Thyroid gland (tissue), 4 donors: ENCODE measurements around the gene ARMC9. TPM values are rescaled to one million over a fixed set of nuclear protein-coding genes. Genes with fewer than 3 reads are reported as not detected.

ENCODE experiments used
- DNase-seq, 2 donors: peaks; one replicate each; pipeline ENCODE4 v3.0.0-alpha.2; 2019
- H3K27ac ChIP-seq, 3 donors: fragments of 200-600 bp; sonication (generic); 1 replicate in 2 of 3; 2 replicates in 1 of 3; pipeline ENCODE4 v1.5.1; 2016 to 2019; ENCODE audit warnings: mild to moderate bottlenecking in 1 of 3, moderate library complexity in 1 of 3
- H3K27me3 ChIP-seq: fragments of 200-600 bp; sonication (generic); one replicate; pipeline ENCODE4 v1.5.1; 2019
- H3K36me3 ChIP-seq, 2 donors: fragments of 200-600 bp; sonication (generic); one replicate each; pipeline ENCODE4 v1.5.1; 2016 to 2019
- H3K4me1 ChIP-seq, 2 donors: fragments of 200-600 bp; sonication (generic); one replicate each; pipeline ENCODE4 v1.5.1; 2017 to 2019
- H3K4me3 ChIP-seq, 3 donors: fragments of 200-600 bp; sonication (generic); replicated peaks in 1 of 3; 1 replicate in 2 of 3; 2 replicates in 1 of 3; pipeline ENCODE4 v1.5.1; 2016; ENCODE audit warnings: mild to moderate bottlenecking in 1 of 3
- H3K9me3 ChIP-seq: fragments of 200-600 bp; sonication (generic); one replicate; pipeline ENCODE4 v1.5.1; 2017
- CTCF ChIP-seq, 6 experiments: fragments of 200-600 bp in 3 of 6; fragments of 450-650 bp in 3 of 6; sonication (generic) in 3 of 6; IDR thresholded peaks; one replicate each; pipeline ENCODE4 v1.5.1; 2016 to 2019; ENCODE audit warnings: antibody characterized with exemption in 6 of 6, mild to moderate bottlenecking in 2 of 6, inconsistent platforms in 1 of 6, moderate library complexity in 1 of 6
- POLR2A ChIP-seq, 2 donors: fragments of 450-650 bp; IDR thresholded peaks; one replicate each; pipeline ENCODE4 v1.6.1; 2017; ENCODE audit warnings: antibody characterized with exemption in 2 of 2, mild to moderate bottlenecking in 2 of 2, moderate library complexity in 1 of 2
- WGBS, 2 donors: methylation state at CpG; one replicate each; pipeline ENCODE4 v1.1.5; 2017; 5-methylcytosine and 5-hydroxymethylcytosine counted together
- intact Hi-C: fragments of 100-400 bp; cut with DNase I; formaldehyde crosslinking; loops from one replicate; pipeline ENCODE4 v1.15.1; 2023
- total RNA-seq, 4 donors: library from RNA; depleted of rRNA; stranded (reverse); fragments of >200 nt; gene quantifications; one replicate each; pipeline ENCODE4 v1.2.3, GENCODE V29; 2016

ARMC9 gene
- total RNA-seq, 4 donors from 2014 or later, result 20.3 to 30.7 (median 28.0) TPM

GRCh38 chr2:231167745-231168459 is 30.5 kb upstream of the ARMC9 start:
- H3K27me3 ChIP-seq, result no peaks in the 10 kb centered on the region
- H3K4me1 ChIP-seq, result no peaks in the 10 kb centered on the region
- DNase-seq, result no peak
- peaks cover 21 to 26% of the 10 kb centered on the region in 2 donors for H3K36me3 ChIP-seq
- WGBS, 2 donors, result 87 to 93% methylated on average over 6 of the region's 6 CpGs
- intact Hi-C loops, result no loop called here
- H3K27ac ChIP-seq, result no peak overlapping the region
- no peak for TF ChIP-seq POLR2A (IDR thresholded peaks at IDR 0.05)
- TF ChIP-seq CTCF (IDR thresholded peaks at IDR 0.05), result no peak
- H3K9me3 ChIP-seq, result no peaks in the 10 kb centered on the region
- H3K4me3 ChIP-seq, result no peak overlapping the region

- WGBS, 2 donors, result 90% methylated on average over 4 of the region's 4 CpGs
- H3K9me3 ChIP-seq, result no peaks in the 10 kb centered on the region
- peaks cover 21 to 26% of the 10 kb centered on the region in 2 donors for H3K36me3 ChIP-seq
- H3K4me1 ChIP-seq, result no peaks in the 10 kb centered on the region
- TF ChIP-seq CTCF (IDR thresholded peaks at IDR 0.05) (no peak), POLR2A (IDR thresholded peaks at IDR 0.05) (no peak)
- no peak overlapping the region for H3K27ac ChIP-seq
- H3K4me3 ChIP-seq, result no peak overlapping the region
- no peaks in the 10 kb centered on the region for H3K27me3 ChIP-seq
- DNase-seq, result no peak
- intact Hi-C loops, result no loop called here
Measured at GRCh38 chr2:231168460-231169139, 29.8 kb upstream of the ARMC9 start.

GRCh38 chr2:231169488-231169887 is 28.9 kb upstream of the ARMC9 start:
- no peak for DNase-seq
- TF ChIP-seq POLR2A (IDR thresholded peaks at IDR 0.05), result no peak
- no peak for TF ChIP-seq CTCF (IDR thresholded peaks at IDR 0.05)
- intact Hi-C loops, result no loop called here
- H3K4me3 ChIP-seq, result no peak overlapping the region
- H3K27me3 ChIP-seq, result no peaks in the 10 kb centered on the region
- peaks cover 21 to 26% of the 10 kb centered on the region in 2 donors for H3K36me3 ChIP-seq
- no peaks in the 10 kb centered on the region for H3K4me1 ChIP-seq
- H3K27ac ChIP-seq, result no peak overlapping the region
- H3K9me3 ChIP-seq, result no peaks in the 10 kb centered on the region
- 76 to 92% methylated on average over 3 of the region's 3 CpGs for WGBS, 2 donors

- Histone ChIP-seq H3K4me3 (no peak overlapping the region), H3K27ac (no peak overlapping the region), H3K27me3 (no peaks in the 10 kb centered on the region), H3K36me3 (peaks cover 21 to 27% of the 10 kb centered on the region in 2 donors), H3K9me3 (no peaks in the 10 kb centered on the region), H3K4me1 (no peaks in the 10 kb centered on the region)
- DNase-seq, result no peak
- WGBS, 2 donors, result 76% methylated on average over 1 of the region's 1 CpG
- no peak for TF ChIP-seq POLR2A (IDR thresholded peaks at IDR 0.05)
- TF ChIP-seq CTCF (IDR thresholded peaks at IDR 0.05), result no peak
- intact Hi-C loops, result no loop called here
Measured at GRCh38 chr2:231170055-231170454, 28.4 kb upstream of the ARMC9 start.

GRCh38 chr2:231172025-231172424 is 26.4 kb upstream of the ARMC9 start:
- WGBS, 2 donors, result 90 to 96% methylated on average over 3 of the region's 3 CpGs
- Histone ChIP-seq H3K4me1 (no peaks in the 10 kb centered on the region), H3K27ac (no peak overlapping the region), H3K9me3 (no peaks in the 10 kb centered on the region), H3K36me3 (peaks cover 9 to 17% of the 10 kb centered on the region in 2 donors), H3K4me3 (no peak overlapping the region), H3K27me3 (no peaks in the 10 kb centered on the region)
- DNase-seq, result no peak
- no peak for TF ChIP-seq CTCF (IDR thresholded peaks at IDR 0.05)
- TF ChIP-seq POLR2A (IDR thresholded peaks at IDR 0.05), result no peak
- intact Hi-C loops, result no loop called here
